ENCODE data around the gene HOXA10.

HOXA10 gene

DNA sequence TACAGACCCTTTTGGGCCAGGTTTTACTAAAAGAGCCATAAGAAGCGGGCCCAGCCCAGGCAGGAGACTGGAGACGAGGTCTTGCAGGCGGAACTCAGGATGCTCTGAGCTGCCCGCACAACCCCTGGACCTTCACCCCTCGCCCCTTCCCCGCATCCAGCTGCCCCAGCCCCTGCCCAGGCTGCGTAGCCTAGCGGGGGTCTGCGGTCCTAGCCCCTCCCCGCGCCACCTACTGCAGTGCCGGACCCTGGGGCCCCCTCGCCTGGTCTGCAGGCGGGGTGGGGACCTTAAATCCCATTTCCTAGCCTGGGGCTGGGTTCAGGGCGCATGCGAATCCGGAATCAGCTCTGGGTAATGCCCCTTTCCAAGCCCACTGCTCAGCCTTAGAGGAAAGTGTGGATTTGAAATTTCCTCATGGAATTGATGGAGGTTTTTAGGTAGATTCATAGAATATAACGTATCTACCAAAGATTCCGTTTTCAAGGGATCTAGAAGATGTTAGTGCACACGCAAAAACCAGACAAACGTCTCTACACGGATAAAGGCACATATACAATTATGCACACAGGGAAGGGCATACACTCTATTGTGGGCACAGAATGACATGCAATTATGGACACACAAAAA lies 21.2 kb downstream of the HOXA10 start:
- no peak for TF ChIP-seq CTCF (IDR thresholded peaks at IDR 0.05)
- H3K4me3 Mint-ChIP-seq = peak overlapping the region; percentile 97

GRCh38 chr7:27151931-27152815 lies 21.9 kb downstream of the HOXA10 start, which contains the start of gene HOXA3:
TSS of gene HOXA3 (minus strand) at chr7:27152583. CDS start at chr7:27110640, 41,943 bp downstream.
- no peak for TF ChIP-seq CTCF (IDR thresholded peaks at IDR 0.05)
- peak; percentile 69 for DNase-seq
- Mint-ChIP-seq H3K27ac (peak within 1 kb of the TSS; percentile 100), H3K9me3 (peaks cover 4% of the 10 kb centered on the region), H3K36me3 (ENCODE audit: low read depth) (peaks cover 74% of the 10 kb centered on the region), H3K4me3 (peak within 1 kb of the TSS; percentile 97), H3K4me1 (peaks cover 24% of the 10 kb centered on the region), H3K27me3 (ENCODE audit: low read depth, poor library complexity) (peaks cover 8% of the 10 kb centered on the region)

More for the DNA sequence above, 21.2 kb downstream of the HOXA10 start:
- Mint-ChIP-seq H3K36me3 (ENCODE audit: low read depth) (peaks cover 69% of the 10 kb centered on the region), H3K9me3 (peaks cover 4% of the 10 kb centered on the region), H3K27ac (peak overlapping the region; percentile 100), H3K4me1 (peaks cover 28% of the 10 kb centered on the region), H3K27me3 (ENCODE audit: low read depth, poor library complexity) (peaks cover 8% of the 10 kb centered on the region)
- DNase-seq = no peak

DNA sequence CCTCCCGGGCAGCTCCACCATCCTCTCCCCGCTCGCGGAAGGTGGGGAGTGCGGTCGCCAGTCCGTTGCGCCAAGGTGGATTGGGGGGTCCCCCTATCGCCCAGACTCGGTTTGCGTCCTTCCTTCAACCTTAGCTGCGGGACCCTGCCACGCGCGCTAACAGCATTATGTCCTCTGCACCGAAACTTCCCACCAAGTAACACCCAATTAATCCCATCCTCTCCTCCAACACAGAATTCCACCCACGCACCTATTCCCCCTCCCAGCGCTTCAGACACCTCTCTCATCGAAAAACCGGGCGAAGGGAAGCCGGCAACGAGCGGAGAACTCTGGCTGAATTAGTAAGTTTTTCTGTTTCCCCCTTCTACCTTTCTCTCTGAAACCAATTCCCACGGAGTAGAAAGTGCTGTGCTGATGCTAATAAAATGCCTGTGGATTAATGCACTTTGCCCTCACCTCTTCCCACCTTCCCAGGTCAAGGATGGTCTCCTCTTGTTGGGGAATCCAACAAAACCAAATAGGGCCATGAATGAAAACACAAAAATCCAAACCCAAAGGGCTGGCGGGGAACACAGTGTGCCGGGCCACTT lies 22.7 kb downstream of the HOXA10 start:
- DNase-seq = peak; percentile 35
- Mint-ChIP-seq H3K9me3 (peaks cover 4% of the 10 kb centered on the region), H3K27ac (peak overlapping the region; percentile 100), H3K4me1 (peaks cover 32% of the 10 kb centered on the region), H3K27me3 (ENCODE audit: low read depth, poor library complexity) (peaks cover 9% of the 10 kb centered on the region), H3K36me3 (ENCODE audit: low read depth) (peaks cover 81% of the 10 kb centered on the region), H3K4me3 (peak overlapping the region; percentile 97)
- TF ChIP-seq CTCF (IDR thresholded peaks at IDR 0.05) = no peak

DNA sequence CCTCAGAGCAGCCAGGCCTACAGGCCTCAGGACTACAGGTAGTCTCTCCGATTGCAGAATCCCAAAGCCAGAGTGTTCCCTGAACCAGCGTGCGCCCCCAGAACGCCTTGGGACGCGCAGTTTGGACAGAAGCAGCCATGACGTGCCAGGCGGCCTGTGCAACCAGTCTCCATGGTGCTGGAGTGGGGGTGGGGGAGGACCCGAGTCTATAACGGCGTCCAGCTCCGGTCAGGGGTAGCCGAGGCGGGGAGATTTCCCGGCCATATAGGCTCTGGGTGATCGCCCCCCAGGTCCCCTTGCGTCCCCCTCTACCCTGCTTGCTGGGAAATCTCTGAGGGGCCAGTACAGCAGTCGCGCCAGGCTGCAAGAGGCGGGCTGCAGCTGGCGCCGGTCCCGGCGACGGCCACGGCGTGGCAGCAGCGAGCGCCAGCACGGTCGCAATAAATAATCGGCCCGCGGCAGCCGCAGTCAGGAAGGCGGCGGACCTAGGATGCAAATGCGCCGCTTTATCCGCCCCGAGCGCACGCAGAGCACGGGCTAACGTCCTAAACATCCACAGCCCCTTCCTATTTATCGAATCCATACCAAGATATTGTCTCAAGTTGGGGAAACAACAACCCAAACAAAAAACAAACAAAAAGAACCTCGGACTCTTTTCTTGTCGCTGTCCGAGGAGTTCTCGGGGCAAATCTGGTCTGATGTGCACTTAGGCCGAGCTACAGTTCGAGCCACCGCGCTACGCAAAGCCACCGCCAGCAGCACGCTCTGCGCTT lies 23.4 kb downstream of the HOXA10 start:
- DNase-seq = peak; percentile 82
- peak; percentile 79 for TF ChIP-seq CTCF (IDR thresholded peaks at IDR 0.05)
- peak overlapping the region; percentile 97 for H3K4me3 Mint-ChIP-seq
- peaks cover 15% of the 10 kb centered on the region for H3K27me3 Mint-ChIP-seq (ENCODE audit: low read depth, poor library complexity)
- H3K27ac Mint-ChIP-seq = peak overlapping the region; percentile 100
- peaks cover 88% of the 10 kb centered on the region for H3K36me3 Mint-ChIP-seq (ENCODE audit: low read depth)
- H3K9me3 Mint-ChIP-seq = peaks cover 4% of the 10 kb centered on the region
- H3K4me1 Mint-ChIP-seq = peaks cover 39% of the 10 kb centered on the region

DNA sequence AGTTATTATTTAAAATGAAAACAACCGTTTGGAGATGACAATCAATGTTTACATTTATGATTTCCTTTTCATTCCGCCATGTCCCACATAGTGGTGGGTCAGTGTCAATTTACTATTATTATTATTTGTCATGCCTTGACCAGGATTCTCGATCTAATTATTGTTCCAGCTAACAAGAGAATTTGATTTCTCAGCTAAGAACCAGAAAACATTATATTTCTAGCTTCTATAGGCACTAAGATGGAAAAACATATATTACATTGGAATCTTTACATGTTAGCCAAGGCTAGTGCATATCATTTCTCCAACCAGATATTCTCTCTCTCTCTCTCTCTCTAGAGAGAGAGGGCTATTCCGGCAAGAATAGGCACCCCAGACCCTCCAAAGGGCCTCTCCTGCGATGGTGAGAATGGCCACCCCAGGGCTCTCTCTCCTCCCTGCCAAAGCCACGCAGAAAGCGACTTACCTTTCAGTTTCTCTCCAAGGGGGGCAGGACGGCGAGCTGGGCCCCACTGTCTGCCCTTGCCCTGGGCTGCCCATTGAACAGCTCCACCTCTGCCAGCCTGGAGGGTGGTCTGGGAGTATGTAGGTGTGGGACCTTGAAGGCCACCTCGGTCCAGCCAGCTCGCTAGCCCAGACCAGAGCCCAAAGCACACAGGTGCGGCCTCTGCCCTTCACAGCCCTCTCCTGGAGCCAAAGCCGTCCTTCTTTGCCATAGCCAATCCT lies 24.1 kb downstream of the HOXA10 start:
- peaks cover 94% of the 10 kb centered on the region for H3K36me3 Mint-ChIP-seq (ENCODE audit: low read depth)
- peak overlapping the region; percentile 97 for H3K4me3 Mint-ChIP-seq
- H3K9me3 Mint-ChIP-seq = peaks cover 4% of the 10 kb centered on the region
- peaks cover 15% of the 10 kb centered on the region for H3K27me3 Mint-ChIP-seq (ENCODE audit: low read depth, poor library complexity)
- peak overlapping the region; percentile 100 for H3K27ac Mint-ChIP-seq
- no peak for TF ChIP-seq CTCF (IDR thresholded peaks at IDR 0.05)
- peaks cover 45% of the 10 kb centered on the region for H3K4me1 Mint-ChIP-seq
- peak; percentile 23 for DNase-seq

Measured in nephron progenitor cell (in vitro differentiated cells).